CD4-positive, alpha-beta T cell (primary cell): Measurements from ENCODE around the gene PRKAG1. TPM values are rescaled to one million over a fixed set of nuclear protein-coding genes. Genes with fewer than 3 reads are reported as not detected.
A peak's percentile ranks its signal among the peaks of the same experiment; 100 is the strongest.

Source experiments
- ATAC-seq: fragments of 200-7000 bp; cut with Tn5 transposase; one replicate; pipeline ENCODE4 v1.10.0; 2022; ENCODE audit warnings: mild to moderate bottlenecking; ENCODE audit not compliant: poor library complexity
- CTCF ChIA-PET: fragments of 350-600 bp; sonication (Branson Sonifier 250); formaldehyde crosslinking; loops from one replicate; lab custom pipeline; 2021; ENCODE audit warnings: antibody characterized with exemption, inconsistent platforms; lab: Charles Lee
- POLR2A ChIA-PET: fragments of 350-600 bp; sonication (Branson Sonifier 250); formaldehyde crosslinking; loops from one replicate; lab custom pipeline; 2021; ENCODE audit warnings: antibody characterized with exemption, inconsistent platforms; lab: Charles Lee
- DNase-seq, 14 experiments: peaks; one replicate each; pipeline ENCODE4 v3.0.0-alpha.2; 2013 to 2020; ENCODE audit warnings: mixed read lengths in 2 of 14
- H3K27ac ChIP-seq, 2 donors: one replicate each; pipeline versions ENCODE4 v1.5.1 to v1.7.0; 2013; ENCODE audit warnings: low read length in 2 of 2, low read depth in 1 of 2, mild to moderate bottlenecking in 1 of 2
- H3K27me3 ChIP-seq, 2 experiments: 1 replicate in 1 of 2; 2 replicates in 1 of 2; pipeline versions ENCODE4 v1.6.1 to v1.7.0; 2013; ENCODE audit warnings: low read length in 2 of 2, control low read depth in 1 of 2, mild to moderate bottlenecking in 1 of 2, moderate library complexity in 1 of 2; ENCODE audit not compliant: insufficient read depth in 2 of 2, control insufficient read depth in 1 of 2
- H3K36me3 ChIP-seq: one replicate; pipeline ENCODE4 v1.6.1; 2013; ENCODE audit warnings: low read length, control low read depth; ENCODE audit not compliant: insufficient read depth
- H3K4me1 ChIP-seq: one replicate; pipeline ENCODE4 v1.6.1; 2013; ENCODE audit warnings: low read length, control low read depth; ENCODE audit not compliant: insufficient read depth
- H3K4me3 ChIP-seq: one replicate; pipeline ENCODE4 v1.5.1; 2013; ENCODE audit warnings: mild to moderate bottlenecking, low read length, moderate library complexity
- H3K9me3 ChIP-seq, 2 experiments: 1 replicate in 1 of 2; 2 replicates in 1 of 2; pipeline versions ENCODE4 v1.6.1 to v1.7.0; 2013; ENCODE audit warnings: low read length in 2 of 2, mild to moderate bottlenecking in 2 of 2, control low read depth in 1 of 2, moderate library complexity in 1 of 2; ENCODE audit not compliant: control insufficient read depth in 1 of 2, insufficient read depth in 1 of 2
- H3K27ac Mint-ChIP-seq: one replicate; pipeline ENCODE4 v1.8.0; 2020; ENCODE audit warnings: mixed read lengths
- H3K27me3 Mint-ChIP-seq: one replicate; pipeline ENCODE4 v1.8.0; 2021; ENCODE audit warnings: mixed read lengths
- H3K36me3 Mint-ChIP-seq: one replicate; pipeline ENCODE4 v1.8.0; 2021; ENCODE audit warnings: low read depth, mixed read lengths
- H3K4me1 Mint-ChIP-seq: one replicate; pipeline ENCODE4 v1.8.0; 2021; ENCODE audit warnings: low read depth, mixed read lengths
- H3K4me3 Mint-ChIP-seq: one replicate; pipeline ENCODE4 v1.8.0; 2020; ENCODE audit warnings: mild to moderate bottlenecking, mixed read lengths
- H3K9me3 Mint-ChIP-seq: one replicate; pipeline ENCODE4 v1.8.0; 2020; ENCODE audit warnings: mixed read lengths
- CTCF ChIP-seq: fragments of 200-600 bp; IDR thresholded peaks from one replicate; pipeline ENCODE4 v1.8.0; 2022; ENCODE audit warnings: antibody characterized with exemption, mild to moderate bottlenecking
- intact Hi-C, 2 experiments: fragments of 100-400 bp; cut with DNase I in 1 of 2; cut with micrococcal nuclease in 1 of 2; formaldehyde crosslinking; loops; one replicate each; pipeline versions ENCODE4 v1.15.1 to v1.9.0; 2023 to 2025; cut with DNase I, micrococcal nuclease
- total RNA-seq, 174 experiments: library from RNA in 2 of 174; stranded (reverse) in 2 of 174; gene quantifications; one replicate each; pipeline ENCODE4 v1.2.3 and lab custom pipeline; 2021 to 2026

Gene PRKAG1
- total RNA-seq, 2 experiments from 2014 or later = 34.6 to 38.2 TPM

- no peaks in the 10 kb centered on the region for H3K36me3 Mint-ChIP-seq
- POLR2A ChIA-PET = interaction anchor here (0.5 to 5.4 kb wide), 10 partner anchors 8 to 1206 kb away, joined by 3 to 38 read pairs (median 6); partner anchors contain the start of genes ARF3, DDX23, FKBP11 and KMT2D
- Histone ChIP-seq H3K4me1 (peaks cover 64% of the 10 kb centered on the region), H3K9me3 (peaks cover 0 to 7% of the 10 kb centered on the region in 2 experiments), H3K36me3 (no peaks in the 10 kb centered on the region), H3K27me3 (peaks cover 26 to 38% of the 10 kb centered on the region in 2 experiments), H3K27ac (no peak within 1 kb of the TSS), H3K4me3 (peak within 1 kb of the TSS; percentile 58)
- peak within 1 kb of the TSS; percentile 93 for H3K4me3 Mint-ChIP-seq
- intact Hi-C loops = loop anchor here (2.0 to 5.0 kb wide), 3 partner anchors 41 to 56 kb away; partner anchors contain the start of gene FKBP11 (in 1 of the 2)
- CTCF ChIA-PET = interaction anchor here (0.7 to 6.6 kb wide), 27 partner anchors 10 to 125 kb away, joined by 3 to 62 read pairs (median 5); partner anchors contain the start of genes ARF3, DDN, DDX23 and FKBP11
- H3K9me3 Mint-ChIP-seq = no peaks in the 10 kb centered on the region
- peaks cover 63% of the 10 kb centered on the region for H3K27me3 Mint-ChIP-seq
- ATAC-seq (no peak), DNase-seq (peak in 1 of 14 experiments; percentile 49)
- H3K27ac Mint-ChIP-seq = peak within 1 kb of the TSS; percentile 82
- H3K4me1 Mint-ChIP-seq = peaks cover 54% of the 10 kb centered on the region
- peak; percentile 62 for TF ChIP-seq CTCF
Observed at GRCh38 chr12:48978291-48978740, 40.3 kb downstream of the PRKAG1 start, which contains the start of gene WNT1. Gene WNT1, plus strand, starts transcription at chr12:48978322. Its CDS starts 329 bp downstream, at chr12:48978651.

- peaks cover 0 to 11% of the 10 kb centered on the region in 2 experiments for H3K9me3 ChIP-seq
- peak overlapping the region; percentile 9 for H3K4me3 Mint-ChIP-seq
- peaks cover 33 to 45% of the 10 kb centered on the region in 2 experiments for H3K27me3 ChIP-seq
- DNase-seq = peak; percentile 67 to 93 (median 76)
- POLR2A ChIA-PET = interaction anchor here (0.5 to 5.4 kb wide), 12 partner anchors 7 to 1205 kb away, joined by 3 to 38 read pairs (median 4); partner anchors contain the start of genes ARF3, DDX23, FKBP11 and KMT2D
- H3K36me3 ChIP-seq = no peaks in the 10 kb centered on the region
- peak; percentile 47 for ATAC-seq
- peak overlapping the region; percentile 16 for H3K27ac Mint-ChIP-seq
- H3K27me3 Mint-ChIP-seq = peaks cover 70% of the 10 kb centered on the region
- CTCF ChIA-PET = interaction anchor here (0.6 to 6.6 kb wide), 30 partner anchors 9 to 727 kb away, joined by 3 to 62 read pairs (median 5); partner anchors contain the start of genes ARF3, DDN, DDX23 and FKBP11
- H3K4me3 ChIP-seq = no peak overlapping the region
- TF ChIP-seq CTCF = peak; percentile 79
- H3K4me1 ChIP-seq = peaks cover 64% of the 10 kb centered on the region
- peaks cover 54% of the 10 kb centered on the region for H3K4me1 Mint-ChIP-seq
- no peaks in the 10 kb centered on the region for H3K9me3 Mint-ChIP-seq
- intact Hi-C loops = loop anchor here (1.0 to 5.0 kb wide), 4 partner anchors 40 to 124 kb away; partner anchors contain the start of gene FKBP11 (in 1 of the 2)
- H3K36me3 Mint-ChIP-seq = no peaks in the 10 kb centered on the region
- no peak overlapping the region for H3K27ac ChIP-seq
Observed at GRCh38 chr12:48977290-48978281, 41.0 kb downstream of the PRKAG1 start.
